GM18951 (cell line): ENCODE results near the gene PRPF38A.

ENCODE experiments used
- POLR2A ChIP-seq: IDR thresholded peaks from 4 replicates; pipeline ENCODE4 v1.6.1; 2011; ENCODE audit warnings: mild to moderate bottlenecking; ENCODE audit not compliant: insufficient read length, insufficient read depth; ENCODE audit errors: extremely low read depth
- in situ Hi-C: fragments of 300-500 bp; cut with MboI; formaldehyde crosslinking; loops from one replicate; pipeline ENCODE4 v1.12.0; 2022; ENCODE audit warnings: low sequenced_read_pairs, mixed read lengths, inconsistent platforms; ENCODE audit not compliant: unreplicated experiment

Gene PRPF38A

GRCh38 chr1:52439976-52440375 lies 35.6 kb downstream of the PRPF38A start:
- no peak for TF ChIP-seq POLR2A
- in situ Hi-C loops: no loop called here

GRCh38 chr1:52444463-52444862 lies 40.1 kb downstream of the PRPF38A start:
- TF ChIP-seq POLR2A: no peak
- in situ Hi-C loops: no loop called here

GRCh38 chr1:52454127-52454526 lies 49.7 kb downstream of the PRPF38A start:
- no peak for TF ChIP-seq POLR2A
- in situ Hi-C loops: no loop called here

GRCh38 chr1:52454779-52455178 lies 50.4 kb downstream of the PRPF38A start:
- no peak for TF ChIP-seq POLR2A
- in situ Hi-C loops: no loop called here

GRCh38 chr1:52455686-52456085 lies 51.3 kb downstream of the PRPF38A start:
- in situ Hi-C loops: no loop called here

GRCh38 chr1:52460694-52461093 lies 56.3 kb downstream of the PRPF38A start:
- TF ChIP-seq POLR2A: no peak
- in situ Hi-C loops: no loop called here

More at GRCh38 chr1:52455686-52456085, 51.3 kb downstream of the PRPF38A start:
- TF ChIP-seq POLR2A: no peak

GRCh38 chr1:52461821-52462220 lies 57.4 kb downstream of the PRPF38A start:
- in situ Hi-C loops: no loop called here
- TF ChIP-seq POLR2A: no peak

GRCh38 chr1:52463891-52464290 lies 59.5 kb downstream of the PRPF38A start:
- no peak for TF ChIP-seq POLR2A
- in situ Hi-C loops: no loop called here

- in situ Hi-C loops: no loop called here
- TF ChIP-seq POLR2A: no peak
These were observed 64.7 kb downstream of the PRPF38A start for GRCh38 chr1:52469108-52469507.
